Measurements from ENCODE around the gene ENOX1.

The ENOX1 gene

GRCh38 chr13:43229506-43229905 lies 557.3 kb downstream of the ENOX1 start:
- DNase-seq = no peak

GRCh38 chr13:43227721-43228120 lies 559.1 kb downstream of the ENOX1 start:
- DNase-seq = no peak

- no peak for DNase-seq
These were observed 563.6 kb downstream of the ENOX1 start for GRCh38 chr13:43223216-43223615.

- DNase-seq = no peak
These were observed 564.7 kb downstream of the ENOX1 start for GRCh38 chr13:43222086-43222485.

- no peak for DNase-seq
These were observed 565.2 kb downstream of the ENOX1 start for GRCh38 chr13:43221611-43222010.

GRCh38 chr13:43220873-43221595 lies 565.7 kb downstream of the ENOX1 start:
- DNase-seq = no peak

- DNase-seq = no peak
These were observed 572.6 kb downstream of the ENOX1 start for GRCh38 chr13:43214124-43214523.

- no peak for DNase-seq
These were observed 579.9 kb downstream of the ENOX1 start for GRCh38 chr13:43206838-43207237.

GRCh38 chr13:43205416-43205815 lies 581.4 kb downstream of the ENOX1 start:
- DNase-seq = no peak

GRCh38 chr13:43204591-43204990 lies 582.2 kb downstream of the ENOX1 start:
- DNase-seq = no peak

- no peak for DNase-seq
These were observed 583.0 kb downstream of the ENOX1 start for GRCh38 chr13:43203781-43204180.

GRCh38 chr13:43200736-43201135 lies 586.0 kb downstream of the ENOX1 start:
- DNase-seq = no peak

GRCh38 chr13:43200307-43200706 lies 586.5 kb downstream of the ENOX1 start:
- no peak for DNase-seq

- no peak for DNase-seq
These were observed 589.9 kb downstream of the ENOX1 start for GRCh38 chr13:43196750-43197370.

- DNase-seq = no peak
These were observed 590.6 kb downstream of the ENOX1 start for GRCh38 chr13:43196086-43196621.

- no peak for DNase-seq
These were observed 591.2 kb downstream of the ENOX1 start for GRCh38 chr13:43195551-43195950.

GRCh38 chr13:43195112-43195511 lies 591.7 kb downstream of the ENOX1 start:
- DNase-seq = no peak

GRCh38 chr13:43193789-43194420 lies 592.9 kb downstream of the ENOX1 start:
- DNase-seq = no peak

GRCh38 chr13:43191546-43191945 lies 595.2 kb downstream of the ENOX1 start:
- DNase-seq = no peak

GRCh38 chr13:43185226-43185625 lies 601.5 kb downstream of the ENOX1 start:
- no peak for DNase-seq

GRCh38 chr13:43180837-43181236 lies 605.9 kb downstream of the ENOX1 start:
- DNase-seq = no peak

GRCh38 chr13:43180036-43180660 lies 606.6 kb downstream of the ENOX1 start:
- no peak for DNase-seq

- no peak for DNase-seq
These were observed 615.3 kb downstream of the ENOX1 start for GRCh38 chr13:43171489-43171888.
